Stomach smooth muscle (tissue), 2 donors: ENCODE measurements around the gene GLP2R.

Source experiments
- H3K27ac ChIP-seq: one replicate; pipeline ENCODE4 v1.7.0; 2013; ENCODE audit warnings: mild to moderate bottlenecking, low read length, inconsistent platforms
- H3K27me3 ChIP-seq, 2 donors: one replicate each; pipeline ENCODE4 v1.7.0; 2013; ENCODE audit warnings: low read length in 2 of 2; ENCODE audit not compliant: insufficient read depth in 2 of 2, control insufficient read depth in 1 of 2
- H3K36me3 ChIP-seq, 2 donors: one replicate each; pipeline ENCODE4 v1.7.0; 2013; ENCODE audit warnings: low read length in 2 of 2; ENCODE audit not compliant: control insufficient read depth in 2 of 2, insufficient read depth in 2 of 2
- H3K4me1 ChIP-seq: one replicate; pipeline ENCODE4 v1.7.0; 2013; ENCODE audit warnings: low read length; ENCODE audit not compliant: control insufficient read depth, insufficient read depth
- H3K4me3 ChIP-seq, 2 donors: one replicate each; pipeline ENCODE4 v1.7.0; 2013; ENCODE audit warnings: low read length in 2 of 2
- H3K9ac ChIP-seq, 2 donors: one replicate each; pipeline ENCODE4 v1.7.0; 2013; ENCODE audit warnings: low read length in 2 of 2, mild to moderate bottlenecking in 1 of 2
- H3K9me3 ChIP-seq, 2 donors: one replicate each; pipeline ENCODE4 v1.7.0; 2013; ENCODE audit warnings: low read length in 2 of 2; ENCODE audit not compliant: control insufficient read depth in 2 of 2
- donor health status: healthy.
- donor health status: Pancreatic carcinoma.

GLP2R gene

DNA sequence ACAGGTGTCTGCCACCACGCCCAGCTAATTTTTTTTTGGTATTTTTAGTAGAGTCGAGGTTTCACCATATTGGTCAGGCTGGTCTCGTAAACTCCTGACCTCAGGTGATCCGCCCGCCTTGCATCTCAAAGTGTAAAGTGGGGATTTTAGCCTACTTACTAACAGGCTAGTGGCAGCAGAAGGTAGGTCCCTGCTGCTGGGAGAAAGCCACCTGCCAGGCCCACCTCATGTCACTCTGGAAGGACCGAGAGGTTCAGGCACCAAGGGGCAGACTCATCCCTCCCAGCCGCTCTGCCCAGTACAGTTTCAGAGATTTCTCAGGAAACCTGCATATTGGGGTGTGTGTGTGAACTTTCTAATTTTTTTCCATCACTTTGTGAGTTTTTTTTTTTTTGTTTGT, 81.4 kb downstream of the GLP2R start:
- no peak overlapping the region for H3K27ac ChIP-seq

GRCh38 chr17:9907883-9908648, 82.3 kb downstream of the GLP2R start:
- H3K4me3 ChIP-seq: no peak overlapping the region

More for the DNA sequence above, 81.4 kb downstream of the GLP2R start:
- Histone ChIP-seq H3K4me1 (peaks cover 10% of the 10 kb centered on the region), H3K9ac (no peak overlapping the region), H3K36me3 (no peaks in the 10 kb centered on the region), H3K27me3 (peaks cover 0 to 3% of the 10 kb centered on the region in 2 donors), H3K4me3 (no peak overlapping the region), H3K9me3 (no peaks in the 10 kb centered on the region)

DNA sequence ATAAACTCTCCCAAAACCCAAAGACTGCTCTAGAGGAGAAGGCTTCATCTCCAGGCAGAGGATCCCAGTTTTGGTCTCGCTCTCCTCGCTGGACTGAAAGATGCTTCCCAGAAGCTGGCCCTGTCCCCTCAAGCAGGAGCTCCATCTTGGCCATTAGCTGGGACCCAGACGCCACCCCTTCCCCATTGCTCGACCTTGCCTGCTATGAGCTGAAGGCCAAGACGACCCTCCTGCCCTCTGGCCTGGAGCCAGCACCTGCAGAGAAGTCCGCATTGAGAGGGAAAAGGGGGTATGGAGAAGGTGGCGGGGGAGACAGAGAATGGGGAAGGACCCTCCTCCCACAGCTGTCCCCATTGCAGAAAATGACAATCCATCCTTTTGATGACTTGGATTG, 82.9 kb downstream of the GLP2R start:
- H3K4me3 ChIP-seq: no peak overlapping the region
- no peaks in the 10 kb centered on the region for H3K36me3 ChIP-seq
- H3K9me3 ChIP-seq: no peaks in the 10 kb centered on the region
- H3K4me1 ChIP-seq: peaks cover 10% of the 10 kb centered on the region
- H3K27ac ChIP-seq: no peak overlapping the region
- H3K27me3 ChIP-seq: peaks cover 0 to 3% of the 10 kb centered on the region in 2 donors
- H3K9ac ChIP-seq: no peak overlapping the region

More at GRCh38 chr17:9907883-9908648, 82.3 kb downstream of the GLP2R start:
- H3K27me3 ChIP-seq: peaks cover 0 to 3% of the 10 kb centered on the region in 2 donors
- no peak overlapping the region for H3K9ac ChIP-seq
- H3K4me1 ChIP-seq: peaks cover 10% of the 10 kb centered on the region
- H3K36me3 ChIP-seq: no peaks in the 10 kb centered on the region
- no peaks in the 10 kb centered on the region for H3K9me3 ChIP-seq
- H3K27ac ChIP-seq: no peak overlapping the region

DNA sequence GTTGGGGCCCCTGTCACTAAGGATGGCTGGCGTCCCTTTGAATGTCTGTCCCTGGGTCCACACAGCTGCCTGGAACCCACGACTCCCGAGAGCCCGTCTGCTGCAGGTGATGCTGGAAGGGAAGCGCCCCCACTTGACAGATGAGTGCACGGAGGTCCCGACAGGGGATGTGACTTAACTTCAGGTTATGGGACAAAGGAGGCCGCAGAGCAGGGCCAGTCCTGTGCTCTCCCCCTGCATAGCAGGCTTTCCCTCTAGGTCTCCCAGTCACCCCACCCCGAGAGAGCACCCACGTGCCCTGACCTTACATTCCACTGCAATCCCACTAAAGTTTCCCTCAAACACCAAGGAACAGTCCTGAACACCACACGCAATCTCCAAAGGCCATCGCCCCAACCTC, 85.4 kb downstream of the GLP2R start:
- no peaks in the 10 kb centered on the region for H3K9me3 ChIP-seq
- no peak overlapping the region for H3K4me3 ChIP-seq
- peaks cover 0 to 3% of the 10 kb centered on the region in 2 donors for H3K27me3 ChIP-seq
- H3K4me1 ChIP-seq: peaks cover 10% of the 10 kb centered on the region
- H3K36me3 ChIP-seq: no peaks in the 10 kb centered on the region
- H3K9ac ChIP-seq: no peak overlapping the region
- no peak overlapping the region for H3K27ac ChIP-seq

- peaks cover 0 to 3% of the 10 kb centered on the region in 2 donors for H3K27me3 ChIP-seq
- H3K9me3 ChIP-seq: no peaks in the 10 kb centered on the region
- H3K27ac ChIP-seq: no peak overlapping the region
- no peak overlapping the region for H3K4me3 ChIP-seq
- no peak overlapping the region for H3K9ac ChIP-seq
- peaks cover 10% of the 10 kb centered on the region for H3K4me1 ChIP-seq
- H3K36me3 ChIP-seq: no peaks in the 10 kb centered on the region
Measured at GRCh38 chr17:9912121-9913099, 86.7 kb downstream of the GLP2R start.

DNA sequence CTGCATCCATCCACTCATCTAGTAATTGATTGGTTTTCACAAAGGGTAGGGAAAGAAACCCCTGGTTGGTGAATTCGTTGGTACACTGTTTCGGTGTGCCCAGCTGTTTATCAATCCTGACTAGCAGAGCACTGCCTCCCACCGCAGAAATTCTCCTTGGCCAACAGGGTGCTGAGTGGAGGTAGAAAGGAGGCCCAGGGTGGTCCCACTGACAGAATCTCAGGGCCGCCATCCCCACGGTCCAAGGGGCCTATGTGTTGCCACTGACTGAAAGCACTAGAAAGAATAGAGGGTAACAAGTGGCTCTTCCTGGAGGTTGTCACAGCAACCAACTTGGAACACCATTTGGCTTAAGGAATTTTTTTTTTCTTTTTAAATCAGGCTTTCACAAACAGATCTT, 87.8 kb downstream of the GLP2R start:
- no peak overlapping the region for H3K9ac ChIP-seq
- H3K4me1 ChIP-seq: peaks cover 5% of the 10 kb centered on the region
- no peak overlapping the region for H3K4me3 ChIP-seq
- no peaks in the 10 kb centered on the region for H3K9me3 ChIP-seq
- peaks cover 0 to 3% of the 10 kb centered on the region in 2 donors for H3K27me3 ChIP-seq
- H3K36me3 ChIP-seq: peaks cover 0 to 3% of the 10 kb centered on the region in 2 donors
- H3K27ac ChIP-seq: no peak overlapping the region

GRCh38 chr17:9916108-9916507, 90.4 kb downstream of the GLP2R start:
- no peak overlapping the region for H3K9ac ChIP-seq
- H3K4me1 ChIP-seq: no peaks in the 10 kb centered on the region
- H3K27ac ChIP-seq: no peak overlapping the region
- H3K27me3 ChIP-seq: no peaks in the 10 kb centered on the region
- peaks cover 0 to 5% of the 10 kb centered on the region in 2 donors for H3K36me3 ChIP-seq
- no peak overlapping the region for H3K4me3 ChIP-seq
- no peaks in the 10 kb centered on the region for H3K9me3 ChIP-seq

DNA sequence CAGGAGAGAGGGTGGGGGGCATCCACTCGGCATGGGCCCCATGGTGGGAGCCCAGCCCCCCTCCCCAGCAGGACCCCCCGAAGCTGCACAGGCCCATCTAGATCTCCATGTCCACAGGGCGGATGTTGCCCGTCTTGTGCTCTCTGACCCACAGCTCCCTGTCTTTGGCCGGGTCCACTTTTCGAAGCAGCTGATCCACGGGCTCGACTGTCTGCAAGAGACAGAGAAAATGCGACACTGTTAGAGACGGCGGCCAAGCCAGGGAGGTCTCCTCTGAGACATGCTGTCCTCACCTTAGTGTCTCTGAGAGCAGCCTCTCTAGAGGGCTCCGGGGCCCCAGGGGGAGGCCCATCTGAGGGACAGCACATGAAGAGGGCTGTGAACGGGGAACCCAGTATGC, 91.4 kb downstream of the GLP2R start:
- no peaks in the 10 kb centered on the region for H3K27me3 ChIP-seq
- H3K9ac ChIP-seq: no peak overlapping the region
- H3K27ac ChIP-seq: no peak overlapping the region
- H3K4me1 ChIP-seq: no peaks in the 10 kb centered on the region
- peaks cover 0 to 5% of the 10 kb centered on the region in 2 donors for H3K36me3 ChIP-seq
- H3K4me3 ChIP-seq: no peak overlapping the region
- no peaks in the 10 kb centered on the region for H3K9me3 ChIP-seq

GRCh38 chr17:9917801-9918200, 92.1 kb downstream of the GLP2R start:
- Histone ChIP-seq H3K4me3 (no peak overlapping the region), H3K27me3 (no peaks in the 10 kb centered on the region), H3K9me3 (no peaks in the 10 kb centered on the region), H3K27ac (no peak overlapping the region), H3K36me3 (peaks cover 0 to 5% of the 10 kb centered on the region in 2 donors), H3K9ac (no peak overlapping the region), H3K4me1 (no peaks in the 10 kb centered on the region)

DNA sequence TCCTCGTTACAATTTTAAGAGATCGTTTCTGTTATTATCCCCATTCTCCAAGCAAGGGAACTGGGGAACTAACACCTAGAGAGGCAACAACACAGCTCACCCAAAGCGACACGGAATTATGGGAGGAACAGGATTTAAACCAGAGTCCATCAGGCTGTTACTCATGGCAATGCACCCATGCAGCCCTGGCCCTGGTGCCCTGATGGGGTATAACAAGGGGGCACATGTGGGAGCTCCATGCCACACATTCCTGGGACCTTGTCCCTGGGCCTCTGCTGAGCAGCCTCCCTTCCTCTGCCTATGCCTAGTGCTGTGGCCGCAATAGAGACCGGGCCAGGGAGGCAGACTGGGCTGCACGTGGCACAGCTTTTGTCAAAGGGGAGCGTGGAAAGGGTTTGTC, 92.6 kb downstream of the GLP2R start:
- peaks cover 0 to 5% of the 10 kb centered on the region in 2 donors for H3K36me3 ChIP-seq
- no peak overlapping the region for H3K4me3 ChIP-seq
- no peaks in the 10 kb centered on the region for H3K4me1 ChIP-seq
- no peaks in the 10 kb centered on the region for H3K27me3 ChIP-seq
- no peaks in the 10 kb centered on the region for H3K9me3 ChIP-seq
- no peak overlapping the region for H3K27ac ChIP-seq
- no peak overlapping the region for H3K9ac ChIP-seq
